CD14-positive monocyte (primary cell): ENCODE measurements around the gene PAIP2. TPM values are rescaled to one million over a fixed set of nuclear protein-coding genes. Genes with fewer than 3 reads are reported as not detected.
A peak's percentile ranks its signal among the peaks of the same experiment; 100 is the strongest.
"Not testable (repeated sequence)": the region's sequence is repeated elsewhere in the genome, so short reads cannot be mapped to it uniquely, and the experiment has no call there.

Source experiments
- DNase-seq, 3 donors: peaks; one replicate each; pipeline ENCODE4 v3.0.0-alpha.2; 2011 to 2022
- H2AFZ ChIP-seq: 2 replicates; pipeline ENCODE4 v1.6.0; 2012; ENCODE audit warnings: mild to moderate bottlenecking, low read depth, low read length, inconsistent platforms; ENCODE audit not compliant: insufficient read depth, poor library complexity, severe bottlenecking
- H3K27ac ChIP-seq, 2 donors: 1 replicate in 1 of 2; 2 replicates in 1 of 2; pipeline ENCODE4 v1.5.1; 2012 to 2013; ENCODE audit warnings: low read length in 2 of 2, control low read depth in 1 of 2, inconsistent platforms in 1 of 2, low read depth in 1 of 2, mild to moderate bottlenecking in 1 of 2
- H3K27me3 ChIP-seq, 2 donors: one replicate each; pipeline versions ENCODE4 v1.6.0 to v1.6.1; 2011 to 2013; ENCODE audit warnings: low read length in 2 of 2; ENCODE audit not compliant: control insufficient read depth in 2 of 2, insufficient read depth in 2 of 2
- H3K36me3 ChIP-seq, 2 donors: replicated peaks in 1 of 2; 1 replicate in 1 of 2; 2 replicates in 1 of 2; pipeline versions ENCODE4 v1.5.1 to v1.6.1; 2012 to 2013; ENCODE audit warnings: low read length in 2 of 2, control low read depth in 1 of 2, inconsistent platforms in 1 of 2, mild to moderate bottlenecking in 1 of 2; ENCODE audit not compliant: insufficient read depth in 2 of 2, control insufficient read depth in 1 of 2
- H3K4me1 ChIP-seq, 2 donors: 1 replicate in 1 of 2; 2 replicates in 1 of 2; pipeline versions ENCODE4 v1.5.1 to v1.6.1; 2012 to 2013; ENCODE audit warnings: low read length in 2 of 2, control low read depth in 1 of 2, inconsistent platforms in 1 of 2, mild to moderate bottlenecking in 1 of 2, moderate library complexity in 1 of 2; ENCODE audit not compliant: insufficient read depth in 2 of 2, control insufficient read depth in 1 of 2
- H3K4me2 ChIP-seq: replicated peaks from 2 replicates; pipeline ENCODE3; 2012; ENCODE audit warnings: low read length, moderate library complexity, mild to moderate bottlenecking; ENCODE audit not compliant: poor library complexity, severe bottlenecking; ENCODE audit errors: extremely low read depth
- H3K4me3 ChIP-seq, 3 experiments: fragments of 200-600 bp in 1 of 3; sonication (generic) in 1 of 3; replicated peaks in 1 of 3; 1 replicate in 2 of 3; 2 replicates in 1 of 3; pipeline ENCODE4 v1.5.1; 2011 to 2013; ENCODE audit warnings: low read length in 3 of 3, mild to moderate bottlenecking in 3 of 3, control low read depth in 2 of 3, low read depth in 2 of 3, inconsistent platforms in 1 of 3, moderate library complexity in 1 of 3
- H3K79me2 ChIP-seq: 2 replicates; pipeline ENCODE4 v1.6.0; 2012; ENCODE audit warnings: mild to moderate bottlenecking, control low read depth, inconsistent platforms, low read length, moderate library complexity; ENCODE audit not compliant: insufficient read depth
- H3K9ac ChIP-seq: 2 replicates; pipeline ENCODE4 v1.6.0; 2017; ENCODE audit warnings: low read length, mild to moderate bottlenecking; ENCODE audit not compliant: insufficient read depth, poor library complexity, severe bottlenecking
- H3K9me3 ChIP-seq, 2 donors: replicated peaks in 1 of 2; 1 replicate in 1 of 2; 2 replicates in 1 of 2; pipeline versions ENCODE4 v1.5.1 to v1.6.1; 2012 to 2013; ENCODE audit warnings: low read length in 2 of 2, control low read depth in 1 of 2; ENCODE audit not compliant: control insufficient read depth in 1 of 2, insufficient read depth in 1 of 2
- H4K20me1 ChIP-seq: 2 replicates; pipeline ENCODE4 v1.6.0; 2012; ENCODE audit warnings: mild to moderate bottlenecking, low read length, control low read depth, moderate library complexity; ENCODE audit not compliant: insufficient read depth
- H3K27ac Mint-ChIP-seq, 7 donors: one replicate each; pipeline ENCODE4 v1.8.0; 2020; ENCODE audit warnings: mild to moderate bottlenecking in 7 of 7, mixed read lengths in 7 of 7, moderate library complexity in 6 of 7, inconsistent platforms in 2 of 7
- H3K27me3 Mint-ChIP-seq, 3 donors: one replicate each; pipeline ENCODE4 v1.8.0; 2021 to 2022; ENCODE audit warnings: low read depth in 3 of 3, mild to moderate bottlenecking in 3 of 3, mixed read lengths in 3 of 3, moderate library complexity in 3 of 3, inconsistent platforms in 1 of 3
- H3K36me3 Mint-ChIP-seq, 2 donors: one replicate each; pipeline ENCODE4 v1.8.0; 2020; ENCODE audit warnings: mixed read lengths in 2 of 2, inconsistent platforms in 1 of 2, mild to moderate bottlenecking in 1 of 2
- H3K4me1 Mint-ChIP-seq: one replicate; pipeline ENCODE4 v1.8.0; 2020; ENCODE audit warnings: mild to moderate bottlenecking, mixed read lengths
- H3K4me3 Mint-ChIP-seq, 2 donors: one replicate each; pipeline ENCODE4 v1.8.0; 2020; ENCODE audit warnings: mild to moderate bottlenecking in 2 of 2, mixed read lengths in 2 of 2, moderate library complexity in 1 of 2
- H3K9me3 Mint-ChIP-seq, 7 donors: one replicate each; pipeline ENCODE4 v1.8.0; 2020 to 2022; ENCODE audit warnings: mixed read lengths in 7 of 7, mild to moderate bottlenecking in 6 of 7, moderate library complexity in 6 of 7, inconsistent platforms in 2 of 7
- WGBS: methylation state at CpG from one replicate; pipeline ENCODE4 v1.1.5; 2013; ENCODE audit warnings: missing lambda C conversion rate; ENCODE audit not compliant: insufficient coverage; 5-methylcytosine and 5-hydroxymethylcytosine counted together
- intact Hi-C, 2 donors: fragments of 100-400 bp; cut with micrococcal nuclease; formaldehyde crosslinking; loops; one replicate each; pipeline versions ENCODE4 v1.15.0 to v1.15.1; 2023
- polyA plus RNA-seq, 3 donors: library from polyadenylated mRNA; depleted of rRNA in 1 of 3; unstranded in 2 of 3; stranded (reverse) in 1 of 3; fragments of 300-500 nt in 2 of 3; fragments of >200 nt in 1 of 3; fragmentation: Illumina TruSeq in 2 of 3; gene quantifications; 1 replicate in 2 of 3; 2 replicates in 1 of 3; pipeline ENCODE4 v1.2.3, GENCODE V29; 2012 to 2021
- TF ChIP-seq, protein P1 (sequence below): fragments of 200-600 bp; IDR thresholded peaks from one replicate; pipeline ENCODE4 v1.8.0; 2022; ENCODE audit warnings: antibody characterized with exemption, mild to moderate bottlenecking

PAIP2 gene
- polyA plus RNA-seq, 3 donors: 68.3 to 325 (median 313) TPM

DNA sequence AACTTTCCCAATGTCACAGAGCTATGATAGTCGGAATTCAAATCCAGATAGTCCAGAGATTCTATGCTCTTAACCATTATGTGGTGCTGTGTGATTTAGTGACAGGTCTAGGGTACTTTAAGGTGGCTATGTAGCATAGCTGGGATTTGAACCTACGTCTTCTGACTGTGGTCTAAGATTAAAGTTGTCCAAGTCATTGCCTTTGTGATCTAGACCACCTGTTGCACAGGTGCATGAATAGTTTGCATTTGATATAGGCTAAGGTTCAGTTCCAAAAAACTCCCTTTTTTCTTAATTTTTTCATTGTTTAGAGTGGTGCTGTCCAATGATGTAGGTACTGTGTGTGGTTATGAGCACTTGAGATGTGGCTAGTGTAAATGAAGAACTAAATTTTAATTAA lies 2.5 kb downstream of the PAIP2 start:
- Histone ChIP-seq H3K4me2 (no peak overlapping the region), H3K79me2 (peaks cover 75% of the 10 kb centered on the region), H3K36me3 (peaks cover 0 to 22% of the 10 kb centered on the region in 2 donors), H2AFZ (no peak overlapping the region), H3K9me3 (no peaks in the 10 kb centered on the region), H3K4me1 (peaks cover 21 to 31% of the 10 kb centered on the region in 2 donors), H3K4me3 (no peak overlapping the region), H3K27ac (no peak overlapping the region), H3K9ac (no peak overlapping the region), H3K27me3 (no peaks in the 10 kb centered on the region), H4K20me1 (peaks cover 71% of the 10 kb centered on the region)
- H3K9me3 Mint-ChIP-seq: peaks cover 0 to 2% (median 0%) of the 10 kb centered on the region in 7 donors
- H3K4me3 Mint-ChIP-seq: no peak overlapping the region
- DNase-seq: no peak
- H3K27me3 Mint-ChIP-seq: peaks cover 5 to 7% (median 6%) of the 10 kb centered on the region in 3 donors
- intact Hi-C loops: loop anchor here in 1 of 2 donors (5.0 kb wide), 2 partner anchors 47 to 767 kb away; partner anchors contain the start of gene HSPA9
- no peak overlapping the region for H3K27ac Mint-ChIP-seq
- H3K36me3 Mint-ChIP-seq: peaks cover 10 to 35% of the 10 kb centered on the region in 2 donors
- WGBS: no CpG with 5 or more reads among the region's 2 CpGs
- TF ChIP-seq, protein P1, sequence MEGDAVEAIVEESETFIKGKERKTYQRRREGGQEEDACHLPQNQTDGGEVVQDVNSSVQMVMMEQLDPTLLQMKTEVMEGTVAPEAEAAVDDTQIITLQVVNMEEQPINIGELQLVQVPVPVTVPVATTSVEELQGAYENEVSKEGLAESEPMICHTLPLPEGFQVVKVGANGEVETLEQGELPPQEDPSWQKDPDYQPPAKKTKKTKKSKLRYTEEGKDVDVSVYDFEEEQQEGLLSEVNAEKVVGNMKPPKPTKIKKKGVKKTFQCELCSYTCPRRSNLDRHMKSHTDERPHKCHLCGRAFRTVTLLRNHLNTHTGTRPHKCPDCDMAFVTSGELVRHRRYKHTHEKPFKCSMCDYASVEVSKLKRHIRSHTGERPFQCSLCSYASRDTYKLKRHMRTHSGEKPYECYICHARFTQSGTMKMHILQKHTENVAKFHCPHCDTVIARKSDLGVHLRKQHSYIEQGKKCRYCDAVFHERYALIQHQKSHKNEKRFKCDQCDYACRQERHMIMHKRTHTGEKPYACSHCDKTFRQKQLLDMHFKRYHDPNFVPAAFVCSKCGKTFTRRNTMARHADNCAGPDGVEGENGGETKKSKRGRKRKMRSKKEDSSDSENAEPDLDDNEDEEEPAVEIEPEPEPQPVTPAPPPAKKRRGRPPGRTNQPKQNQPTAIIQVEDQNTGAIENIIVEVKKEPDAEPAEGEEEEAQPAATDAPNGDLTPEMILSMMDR: no peak
- H3K4me1 Mint-ChIP-seq: peaks cover 35% of the 10 kb centered on the region

DNA sequence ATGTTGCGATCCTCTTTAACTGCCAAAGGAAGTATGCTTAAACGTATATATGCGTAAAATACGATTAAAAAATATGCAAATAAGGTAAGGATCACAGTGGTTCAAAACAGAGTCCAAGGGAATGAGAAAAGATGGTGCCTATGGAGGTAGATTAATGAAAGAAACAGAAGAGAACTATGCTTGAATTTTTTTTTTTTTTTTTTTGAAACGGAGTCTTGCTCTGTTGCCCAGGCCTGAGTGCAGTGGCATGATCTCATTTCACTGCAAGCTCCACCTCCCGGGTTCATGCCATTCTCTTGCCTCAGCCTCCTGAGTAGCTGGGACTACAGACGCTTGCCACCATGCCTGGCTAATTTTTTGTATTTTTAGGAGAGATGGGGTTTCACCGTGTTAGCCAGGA lies 3.8 kb downstream of the PAIP2 start:
- H3K9me3 Mint-ChIP-seq, H3K27ac ChIP-seq, DNase-seq, H3K4me3 ChIP-seq, H3K4me3 Mint-ChIP-seq, intact Hi-C loops, H3K4me2 ChIP-seq, H3K9me3 ChIP-seq, H3K9ac ChIP-seq, H2AFZ ChIP-seq, H3K27me3 ChIP-seq, H3K27me3 Mint-ChIP-seq: not testable (repeated sequence)
- H3K4me1 ChIP-seq: peaks cover 21 to 31% of the 10 kb centered on the region in 2 donors
- peaks cover 87% of the 10 kb centered on the region for H3K79me2 ChIP-seq
- peaks cover 10 to 38% of the 10 kb centered on the region in 2 donors for H3K36me3 Mint-ChIP-seq
- H4K20me1 ChIP-seq: peaks cover 84% of the 10 kb centered on the region
- peaks cover 35% of the 10 kb centered on the region for H3K4me1 Mint-ChIP-seq
- H3K27ac Mint-ChIP-seq: peak overlapping the region in 4 of 7 donors; percentile 7 to 68 (median 18)
- WGBS: 94% methylated on average over 5 of the region's 8 CpGs
- peaks cover 0 to 22% of the 10 kb centered on the region in 2 donors for H3K36me3 ChIP-seq

DNA sequence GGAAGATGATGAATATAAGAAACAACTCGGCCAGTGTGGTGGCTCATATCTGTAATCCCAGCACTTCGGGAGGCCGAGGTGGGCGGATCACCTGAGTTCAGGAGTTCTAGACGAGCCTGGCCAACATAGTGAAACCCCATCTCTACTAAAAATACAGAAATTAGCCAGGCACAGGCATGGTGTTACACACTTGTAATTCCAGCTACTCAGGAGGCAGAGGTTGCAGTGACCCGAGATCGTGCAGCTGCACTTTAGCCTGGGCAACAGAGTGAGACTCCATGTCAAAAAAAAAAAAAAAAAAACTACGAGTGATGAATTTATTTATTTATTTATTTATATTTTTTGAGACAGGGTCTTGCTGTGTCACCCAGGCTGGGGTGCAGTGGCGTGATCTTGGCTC lies 6.2 kb downstream of the PAIP2 start:
- H3K4me1 ChIP-seq: peaks cover 9 to 14% of the 10 kb centered on the region in 2 donors
- H3K4me3 Mint-ChIP-seq, H3K27ac Mint-ChIP-seq, H3K9me3 Mint-ChIP-seq, intact Hi-C loops, H3K4me2 ChIP-seq, H3K4me3 ChIP-seq, H3K9ac ChIP-seq, DNase-seq, H3K27me3 Mint-ChIP-seq, H2AFZ ChIP-seq, H3K27ac ChIP-seq, H3K9me3 ChIP-seq, H3K27me3 ChIP-seq: not testable (repeated sequence)
- H4K20me1 ChIP-seq: peaks cover 100% of the 10 kb centered on the region
- Mint-ChIP-seq H3K4me1 (peaks cover 21% of the 10 kb centered on the region), H3K36me3 (peaks cover 12 to 46% of the 10 kb centered on the region in 2 donors)
- H3K79me2 ChIP-seq: peaks cover 99% of the 10 kb centered on the region
- H3K36me3 ChIP-seq: peaks cover 0 to 27% of the 10 kb centered on the region in 2 donors
- 95% methylated on average over 5 of the region's 9 CpGs for WGBS
